ENCODE results near the gene KCNE1. TPM values are rescaled to one million over a fixed set of nuclear protein-coding genes. Genes with fewer than 3 reads are reported as not detected.

Gene KCNE1
- total and polyA plus RNA-seq, 2 of the 13 experiments (the other 11 are each of a cell fraction or from before 2014, with no cell fraction given), result 0.35 TPM; not detected in 1

DNA sequence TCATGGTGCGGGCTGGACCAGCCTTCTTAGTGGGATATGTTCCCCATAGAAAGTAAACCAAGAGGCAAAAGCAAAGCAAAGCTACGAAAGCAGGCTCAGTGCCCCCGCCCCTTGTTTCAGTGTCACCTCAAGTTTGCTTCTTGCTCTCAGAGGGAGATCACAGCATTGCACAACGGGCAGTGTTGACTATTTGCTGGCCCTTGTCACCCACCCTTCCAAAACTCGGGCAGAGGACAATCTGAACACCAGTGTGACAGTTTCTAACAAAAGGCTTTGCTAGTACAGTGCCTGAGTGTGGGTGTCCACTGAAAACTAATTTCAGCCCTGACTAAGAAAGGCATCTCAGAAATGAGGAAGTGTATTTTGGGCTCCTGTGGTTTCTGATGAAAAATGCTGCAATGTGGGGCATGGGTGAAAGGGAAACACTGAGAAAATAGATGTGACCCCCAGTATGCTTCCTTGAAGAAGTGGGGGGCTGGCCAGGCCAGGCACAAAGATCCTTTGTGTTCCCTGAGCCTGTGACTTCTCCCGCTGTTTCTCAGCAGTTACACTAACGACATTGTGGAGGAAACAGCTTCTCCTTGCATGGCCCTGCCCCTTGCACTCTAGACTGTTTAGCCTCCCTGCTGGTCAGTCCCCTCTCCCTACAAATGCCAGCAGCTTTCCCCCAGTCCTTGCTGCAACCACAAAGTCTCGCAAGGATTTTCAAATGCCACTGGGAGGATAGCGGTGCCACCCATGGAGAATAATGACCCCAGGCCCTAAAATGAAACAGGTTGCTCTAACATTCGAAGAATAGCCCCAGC lies 33.3 kb upstream of the KCNE1 start (continued):
- TF ChIP-seq, protein P1, sequence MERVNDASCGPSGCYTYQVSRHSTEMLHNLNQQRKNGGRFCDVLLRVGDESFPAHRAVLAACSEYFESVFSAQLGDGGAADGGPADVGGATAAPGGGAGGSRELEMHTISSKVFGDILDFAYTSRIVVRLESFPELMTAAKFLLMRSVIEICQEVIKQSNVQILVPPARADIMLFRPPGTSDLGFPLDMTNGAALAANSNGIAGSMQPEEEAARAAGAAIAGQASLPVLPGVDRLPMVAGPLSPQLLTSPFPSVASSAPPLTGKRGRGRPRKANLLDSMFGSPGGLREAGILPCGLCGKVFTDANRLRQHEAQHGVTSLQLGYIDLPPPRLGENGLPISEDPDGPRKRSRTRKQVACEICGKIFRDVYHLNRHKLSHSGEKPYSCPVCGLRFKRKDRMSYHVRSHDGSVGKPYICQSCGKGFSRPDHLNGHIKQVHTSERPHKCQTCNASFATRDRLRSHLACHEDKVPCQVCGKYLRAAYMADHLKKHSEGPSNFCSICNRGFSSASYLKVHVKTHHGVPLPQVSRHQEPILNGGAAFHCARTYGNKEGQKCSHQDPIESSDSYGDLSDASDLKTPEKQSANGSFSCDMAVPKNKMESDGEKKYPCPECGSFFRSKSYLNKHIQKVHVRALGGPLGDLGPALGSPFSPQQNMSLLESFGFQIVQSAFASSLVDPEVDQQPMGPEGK (CRISPR knock-in tag; IDR thresholded peaks at IDR 0.05), result peak; percentile 35; the same call in 1 of the 2 replicates
- TF ChIP-seq YEATS4 (CRISPR knock-in tag; IDR thresholded peaks at IDR 0.05; ENCODE audit: borderline replicate concordance), result peak; percentile 32; the same call in 1 of the 2 replicates
- TF ChIP-seq ZBTB21 (CRISPR knock-in tag; IDR thresholded peaks at IDR 0.05), result no peak
- TF ChIP-seq, protein P2, sequence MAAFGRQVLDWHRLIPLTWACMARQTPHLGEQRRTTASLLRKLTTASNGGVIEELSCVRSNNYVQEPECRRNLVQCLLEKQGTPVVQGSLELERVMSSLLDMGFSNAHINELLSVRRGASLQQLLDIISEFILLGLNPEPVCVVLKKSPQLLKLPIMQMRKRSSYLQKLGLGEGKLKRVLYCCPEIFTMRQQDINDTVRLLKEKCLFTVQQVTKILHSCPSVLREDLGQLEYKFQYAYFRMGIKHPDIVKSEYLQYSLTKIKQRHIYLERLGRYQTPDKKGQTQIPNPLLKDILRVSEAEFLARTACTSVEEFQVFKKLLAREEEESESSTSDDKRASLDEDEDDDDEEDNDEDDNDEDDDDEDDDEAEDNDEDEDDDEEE (CRISPR knock-in tag; IDR thresholded peaks at IDR 0.05), result no peak
- peak; percentile 59; the same call in 1 of the 2 replicates for TF ChIP-seq ZNF670 (CRISPR knock-in tag; IDR thresholded peaks at IDR 0.05; ENCODE audit: borderline replicate concordance)
- TF ChIP-seq, protein P3, sequence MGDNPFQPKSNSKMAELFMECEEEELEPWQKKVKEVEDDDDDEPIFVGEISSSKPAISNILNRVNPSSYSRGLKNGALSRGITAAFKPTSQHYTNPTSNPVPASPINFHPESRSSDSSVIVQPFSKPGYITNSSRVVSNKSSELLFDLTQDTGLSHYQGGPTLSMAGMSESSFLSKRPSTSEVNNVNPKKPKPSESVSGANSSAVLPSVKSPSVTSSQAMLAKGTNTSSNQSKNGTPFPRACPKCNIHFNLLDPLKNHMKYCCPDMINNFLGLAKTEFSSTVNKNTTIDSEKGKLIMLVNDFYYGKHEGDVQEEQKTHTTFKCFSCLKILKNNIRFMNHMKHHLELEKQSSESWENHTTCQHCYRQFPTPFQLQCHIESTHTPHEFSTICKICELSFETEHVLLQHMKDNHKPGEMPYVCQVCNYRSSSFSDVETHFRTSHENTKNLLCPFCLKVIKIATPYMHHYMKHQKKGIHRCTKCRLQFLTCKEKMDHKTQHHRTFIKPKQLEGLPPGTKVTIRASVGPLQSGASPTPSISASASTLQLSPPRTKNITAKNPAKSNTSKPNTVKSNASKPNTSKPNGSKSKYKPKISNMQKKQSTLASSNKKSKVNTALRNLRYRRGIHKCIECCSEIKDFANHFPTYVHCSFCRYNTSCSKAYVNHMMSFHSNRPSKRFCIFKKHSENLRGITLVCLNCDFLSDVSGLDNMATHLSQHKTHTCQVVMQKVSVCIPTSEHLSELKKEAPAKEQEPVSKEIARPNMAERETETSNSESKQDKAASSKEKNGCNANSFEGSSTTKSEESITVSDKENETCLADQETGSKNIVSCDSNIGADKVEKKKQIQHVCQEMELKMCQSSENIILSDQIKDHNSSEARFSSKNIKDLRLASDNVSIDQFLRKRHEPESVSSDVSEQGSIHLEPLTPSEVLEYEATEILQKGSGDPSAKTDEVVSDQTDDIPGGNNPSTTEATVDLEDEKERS (CRISPR knock-in tag; IDR thresholded peaks at IDR 0.05), result no peak; the same call in 1 of the 2 replicates
- no peak for TF ChIP-seq DNMT3B (CRISPR knock-in tag; conservative IDR thresholded peaks at IDR 0.05)
- TF ChIP-seq FOSL1 (CRISPR knock-in tag; IDR thresholded peaks at IDR 0.05; ENCODE audit: borderline replicate concordance), result no peak
- TF ChIP-seq NR2C2 (CRISPR knock-in tag; IDR thresholded peaks at IDR 0.05; ENCODE audit: borderline replicate concordance), result 0 out of 2 replicates have a peak, but pooled peaks have one; percentile 25
- no peak for TF ChIP-seq CAMTA2 (CRISPR knock-in tag; IDR thresholded peaks at IDR 0.05; ENCODE audit: borderline replicate concordance)
- TF ChIP-seq SATB2 (CRISPR knock-in tag; IDR thresholded peaks at IDR 0.05), result no peak
- no peak for TF ChIP-seq MTF1 (CRISPR knock-in tag; IDR thresholded peaks at IDR 0.05)
- TF ChIP-seq MIER2 (CRISPR knock-in tag; IDR thresholded peaks at IDR 0.05), result no peak
- no peak for TF ChIP-seq ZNF10 (CRISPR knock-in tag; IDR thresholded peaks at IDR 0.05; ENCODE audit: borderline replicate concordance, low read depth)
- TF ChIP-seq, protein P4, sequence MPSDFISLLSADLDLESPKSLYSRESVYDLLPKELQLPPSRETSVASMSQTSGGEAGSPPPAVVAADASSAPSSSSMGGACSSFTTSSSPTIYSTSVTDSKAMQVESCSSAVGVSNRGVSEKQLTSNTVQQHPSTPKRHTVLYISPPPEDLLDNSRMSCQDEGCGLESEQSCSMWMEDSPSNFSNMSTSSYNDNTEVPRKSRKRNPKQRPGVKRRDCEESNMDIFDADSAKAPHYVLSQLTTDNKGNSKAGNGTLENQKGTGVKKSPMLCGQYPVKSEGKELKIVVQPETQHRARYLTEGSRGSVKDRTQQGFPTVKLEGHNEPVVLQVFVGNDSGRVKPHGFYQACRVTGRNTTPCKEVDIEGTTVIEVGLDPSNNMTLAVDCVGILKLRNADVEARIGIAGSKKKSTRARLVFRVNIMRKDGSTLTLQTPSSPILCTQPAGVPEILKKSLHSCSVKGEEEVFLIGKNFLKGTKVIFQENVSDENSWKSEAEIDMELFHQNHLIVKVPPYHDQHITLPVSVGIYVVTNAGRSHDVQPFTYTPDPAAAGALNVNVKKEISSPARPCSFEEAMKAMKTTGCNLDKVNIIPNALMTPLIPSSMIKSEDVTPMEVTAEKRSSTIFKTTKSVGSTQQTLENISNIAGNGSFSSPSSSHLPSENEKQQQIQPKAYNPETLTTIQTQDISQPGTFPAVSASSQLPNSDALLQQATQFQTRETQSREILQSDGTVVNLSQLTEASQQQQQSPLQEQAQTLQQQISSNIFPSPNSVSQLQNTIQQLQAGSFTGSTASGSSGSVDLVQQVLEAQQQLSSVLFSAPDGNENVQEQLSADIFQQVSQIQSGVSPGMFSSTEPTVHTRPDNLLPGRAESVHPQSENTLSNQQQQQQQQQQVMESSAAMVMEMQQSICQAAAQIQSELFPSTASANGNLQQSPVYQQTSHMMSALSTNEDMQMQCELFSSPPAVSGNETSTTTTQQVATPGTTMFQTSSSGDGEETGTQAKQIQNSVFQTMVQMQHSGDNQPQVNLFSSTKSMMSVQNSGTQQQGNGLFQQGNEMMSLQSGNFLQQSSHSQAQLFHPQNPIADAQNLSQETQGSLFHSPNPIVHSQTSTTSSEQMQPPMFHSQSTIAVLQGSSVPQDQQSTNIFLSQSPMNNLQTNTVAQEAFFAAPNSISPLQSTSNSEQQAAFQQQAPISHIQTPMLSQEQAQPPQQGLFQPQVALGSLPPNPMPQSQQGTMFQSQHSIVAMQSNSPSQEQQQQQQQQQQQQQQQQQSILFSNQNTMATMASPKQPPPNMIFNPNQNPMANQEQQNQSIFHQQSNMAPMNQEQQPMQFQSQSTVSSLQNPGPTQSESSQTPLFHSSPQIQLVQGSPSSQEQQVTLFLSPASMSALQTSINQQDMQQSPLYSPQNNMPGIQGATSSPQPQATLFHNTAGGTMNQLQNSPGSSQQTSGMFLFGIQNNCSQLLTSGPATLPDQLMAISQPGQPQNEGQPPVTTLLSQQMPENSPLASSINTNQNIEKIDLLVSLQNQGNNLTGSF (CRISPR knock-in tag; IDR thresholded peaks at IDR 0.05), result no peak
